ENCODE measurements around the gene ADAMTSL1.

- TF ChIP-seq POLR2A (conservative IDR thresholded peaks at IDR 0.05) (no peak), TAF1 (IDR thresholded peaks at IDR 0.05; ENCODE audit: control insufficient read depth, extremely low read depth, insufficient read depth, low read length, severe bottlenecking) (no peak), ZNF639 (CRISPR knock-in tag; conservative IDR thresholded peaks at IDR 0.05 in 1 of 2, IDR thresholded peaks at IDR 0.05 in 1 of 2) (no peak), AFF4 (CRISPR knock-in tag; IDR thresholded peaks at IDR 0.05) (no peak), CTCF (IDR thresholded peaks at IDR 0.05 in 2 of 3, conservative IDR thresholded peaks at IDR 0.05 in 1 of 3; ENCODE audit: insufficient read depth in 2 of 3, low read depth in 1 of 3, low read length in 3 of 3) (no peak), ETV6 (IDR thresholded peaks at IDR 0.05; ENCODE audit: borderline replicate concordance in 1 of 2, low read depth in 2 of 2, low read length in 1 of 2) (no peak), ETV6 (CRISPR knock-in tag; IDR thresholded peaks at IDR 0.05; ENCODE audit: borderline replicate concordance) (no peak), CBX3 (IDR thresholded peaks at IDR 0.05; ENCODE audit: borderline replicate concordance in 1 of 2, low read length in 2 of 2) (no peak), ZNF263 (CRISPR knock-in tag; IDR thresholded peaks at IDR 0.05; ENCODE audit: borderline replicate concordance) (no peak), RBM22 (IDR thresholded peaks at IDR 0.05; ENCODE audit: low read depth, low read length, poor library complexity, severe bottlenecking) (no peak), ZNF778 (CRISPR knock-in tag; IDR thresholded peaks at IDR 0.05) (no peak), EZH2 (IDR thresholded peaks at IDR 0.05; ENCODE audit: borderline replicate concordance, low read depth, low read length) (no peak), KAT8 (IDR thresholded peaks at IDR 0.05; ENCODE audit: low read depth) (no peak), CC2D1A (IDR thresholded peaks at IDR 0.05) (no peak)
These were observed 14.9 kb downstream of the ADAMTSL1 start for GRCh38 chr9:18488886-18489285.

Measured in K562 (cell line).